ENCODE results near the gene KCNJ5.
A peak's percentile ranks its signal among the peaks of the same experiment; 100 is the strongest.

Gene KCNJ5

GRCh38 chr11:128871168-128871610 lies 20.0 kb upstream of the KCNJ5 start:
- DNase-seq (ENCODE audit: low spot score) = no peak

DNA sequence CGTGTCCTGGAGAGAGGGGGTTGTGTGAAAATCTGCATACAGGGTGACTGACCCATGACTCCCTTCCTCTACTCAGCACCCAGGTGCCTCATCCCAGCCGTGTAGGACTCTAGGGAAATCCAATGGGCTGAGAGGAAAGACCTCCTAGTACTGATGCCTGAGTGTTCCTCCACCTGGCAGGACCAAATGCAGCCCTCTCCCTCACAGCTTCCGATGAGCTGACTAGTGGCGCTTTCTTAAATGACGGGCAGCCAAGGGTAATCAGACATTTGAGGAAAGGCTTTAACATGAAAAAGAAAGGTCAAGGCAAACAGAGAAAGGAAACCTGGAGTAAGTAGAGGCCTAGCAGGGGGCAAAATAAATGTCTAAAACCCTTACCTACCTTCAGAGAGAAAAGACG lies 19.1 kb upstream of the KCNJ5 start:
- no peak for DNase-seq (ENCODE audit: low spot score)

DNA sequence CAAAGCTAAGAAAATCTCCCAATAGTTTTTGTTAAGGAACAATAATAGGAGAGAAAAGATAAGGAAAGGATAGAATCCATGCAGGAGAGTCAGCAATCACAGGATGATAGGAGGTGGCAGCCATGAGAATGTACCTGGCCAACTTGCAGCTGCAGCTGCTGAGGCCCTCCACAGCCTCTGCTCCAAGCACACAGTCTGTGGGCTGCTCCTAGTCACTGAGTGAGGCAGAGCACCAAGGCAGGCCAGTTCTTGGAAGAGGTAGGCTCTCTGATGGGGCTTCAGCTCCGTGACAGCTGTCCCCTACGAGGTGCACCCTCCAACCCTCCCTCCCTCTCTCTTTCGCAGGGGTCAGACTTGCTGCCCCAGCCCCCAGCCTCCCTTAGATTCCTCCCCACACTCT lies 18.6 kb upstream of the KCNJ5 start:
- DNase-seq (ENCODE audit: low spot score) = no peak

GRCh38 chr11:128874427-128874826 lies 16.7 kb upstream of the KCNJ5 start:
- DNase-seq (ENCODE audit: low spot score) = peak; percentile 66

DNA sequence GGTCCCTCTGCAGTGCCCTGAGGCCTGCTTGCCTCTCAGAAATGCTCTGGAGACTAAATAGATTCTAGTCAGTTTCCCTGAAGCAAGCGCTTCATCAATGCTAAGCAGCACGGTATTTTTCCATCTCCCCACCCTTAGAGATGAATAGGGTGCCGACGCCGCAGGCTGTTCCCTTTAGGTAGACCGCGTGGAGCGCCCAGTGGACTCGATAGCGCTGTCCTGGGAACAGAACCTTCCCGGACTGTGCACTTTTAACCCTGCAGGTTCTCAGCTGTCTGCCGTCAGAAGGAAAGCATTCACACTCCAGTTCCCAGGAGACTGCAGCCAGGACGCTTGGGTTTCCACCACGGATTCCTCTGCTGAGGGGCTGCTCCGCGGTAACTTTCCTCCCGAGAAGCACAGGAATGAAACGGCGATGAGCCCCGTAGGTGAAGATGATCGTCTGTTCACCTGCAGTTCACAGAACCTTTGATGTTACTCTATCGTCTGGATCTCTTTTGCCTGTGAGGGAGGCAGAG lies 15.0 kb upstream of the KCNJ5 start:
- DNase-seq (ENCODE audit: low spot score) = no peak

DNA sequence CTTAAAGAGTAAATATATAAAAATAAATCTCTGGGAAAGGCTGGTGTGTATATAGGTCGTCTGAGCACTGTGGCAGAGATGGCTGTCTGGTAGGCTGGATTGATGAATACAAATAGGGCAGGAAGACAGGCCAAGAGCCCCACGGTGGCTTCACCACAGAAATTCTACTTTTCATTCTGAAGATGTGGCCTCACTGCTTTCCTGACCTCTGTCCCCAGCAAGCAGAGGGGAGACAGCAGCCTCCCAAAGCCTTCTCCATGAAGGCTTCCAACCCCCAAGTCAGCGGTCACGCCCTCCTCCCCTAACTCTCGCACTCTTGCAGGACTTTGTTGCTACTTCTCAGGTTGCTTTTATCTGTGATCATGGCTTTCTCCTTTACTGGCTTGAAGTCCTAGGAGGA lies 13.4 kb upstream of the KCNJ5 start:
- no peak for DNase-seq (ENCODE audit: low spot score)

GRCh38 chr11:128878455-128878854 lies 12.7 kb upstream of the KCNJ5 start:
- DNase-seq (ENCODE audit: low spot score) = no peak

DNA sequence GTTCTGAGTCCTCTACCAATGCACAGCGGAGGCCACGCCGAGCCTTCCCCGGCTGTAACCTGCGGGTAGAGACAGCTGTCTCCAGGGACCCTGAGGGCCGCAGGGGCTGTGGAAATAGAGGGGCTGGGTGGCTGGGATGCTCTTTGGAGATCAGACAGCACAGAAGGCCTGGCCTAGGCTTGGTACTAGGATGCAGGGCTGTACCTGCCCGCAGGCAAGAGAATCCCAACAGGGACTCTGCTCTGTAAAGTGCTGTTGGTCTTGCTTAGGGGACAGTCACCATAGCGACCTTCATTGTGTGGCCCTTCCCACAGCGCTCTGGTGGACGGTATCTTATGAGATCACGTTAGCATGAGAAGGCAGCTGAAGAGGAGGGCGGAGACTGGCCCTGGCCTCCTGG lies 11.3 kb upstream of the KCNJ5 start:
- no peak for DNase-seq (ENCODE audit: low spot score)

- DNase-seq (ENCODE audit: low spot score) = no peak
Observed at GRCh38 chr11:128881221-128881620, 9.9 kb upstream of the KCNJ5 start.

DNA sequence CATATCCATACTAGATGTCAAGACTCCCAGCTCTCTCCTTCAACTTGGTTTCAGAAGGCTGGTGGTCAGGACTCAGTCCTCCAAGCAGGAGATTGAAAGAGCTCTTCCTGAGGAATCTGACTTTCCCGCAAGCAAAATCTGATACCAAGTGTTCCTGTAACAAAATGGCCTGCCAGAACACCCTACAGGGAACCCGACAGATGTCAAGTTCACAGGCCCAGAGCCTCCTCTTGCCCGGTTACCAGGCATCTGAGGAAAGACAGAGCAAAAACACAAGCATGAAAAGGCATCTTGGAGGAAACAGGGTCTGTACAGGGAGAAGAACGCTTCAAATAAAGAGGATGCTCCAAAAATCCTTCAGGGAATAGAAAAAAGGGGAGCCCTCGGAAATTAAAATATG lies 8.7 kb upstream of the KCNJ5 start:
- DNase-seq (ENCODE audit: low spot score) = no peak

DNA sequence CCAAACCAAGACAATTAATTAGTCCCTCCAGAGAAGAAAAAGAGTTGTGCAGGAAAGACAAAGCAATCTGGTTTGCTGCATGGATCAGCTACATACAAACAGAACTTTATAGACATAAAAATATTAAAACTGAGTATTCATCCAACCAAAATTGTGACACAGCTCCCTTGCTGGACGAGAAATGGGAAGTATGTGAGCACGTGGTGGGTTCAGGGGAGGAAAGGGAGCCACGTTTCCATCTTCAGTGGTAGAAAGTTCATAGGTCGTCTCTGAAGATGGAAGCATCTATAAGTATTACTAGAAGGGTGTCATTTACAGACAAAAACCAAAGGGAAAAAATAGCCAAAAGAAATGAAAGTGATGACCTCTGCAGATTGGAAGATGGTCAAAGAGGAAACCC lies 7.1 kb upstream of the KCNJ5 start:
- no peak for DNase-seq (ENCODE audit: low spot score)

DNA sequence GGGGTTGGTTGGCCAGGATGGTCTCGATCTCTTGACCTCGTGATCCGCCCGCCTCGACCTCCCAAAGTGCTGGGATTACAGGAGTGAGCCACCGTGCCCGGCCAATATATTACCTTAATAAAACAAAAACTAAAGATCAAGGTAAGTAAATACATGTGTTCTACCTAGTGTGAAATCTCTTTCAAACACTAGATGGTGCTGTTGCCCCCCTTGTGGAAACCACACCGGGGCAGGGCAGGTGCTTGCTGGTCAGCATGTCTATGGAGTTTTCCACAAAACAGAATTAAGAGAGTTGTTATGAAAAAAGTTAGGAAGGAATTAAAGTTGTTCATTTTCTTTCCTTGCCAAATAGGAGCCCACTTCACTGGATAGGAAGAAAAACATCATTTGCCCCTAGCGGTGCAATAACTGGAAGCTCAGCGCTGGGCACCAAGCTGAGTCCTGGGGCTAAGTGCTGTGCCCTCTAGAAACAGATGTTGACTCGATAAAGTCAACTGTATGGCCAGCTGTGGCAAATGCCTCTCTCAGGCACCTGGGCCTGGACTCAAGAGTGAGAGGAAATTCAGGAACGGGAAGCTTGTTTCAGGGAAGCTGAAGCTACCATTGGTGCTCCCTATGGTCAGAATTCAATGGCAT lies 6.3 kb upstream of the KCNJ5 start:
- peak; percentile 78 for DNase-seq (ENCODE audit: low spot score)

GRCh38 chr11:128886406-128887124 lies 4.6 kb upstream of the KCNJ5 start:
- no peak for DNase-seq (ENCODE audit: low spot score)

DNA sequence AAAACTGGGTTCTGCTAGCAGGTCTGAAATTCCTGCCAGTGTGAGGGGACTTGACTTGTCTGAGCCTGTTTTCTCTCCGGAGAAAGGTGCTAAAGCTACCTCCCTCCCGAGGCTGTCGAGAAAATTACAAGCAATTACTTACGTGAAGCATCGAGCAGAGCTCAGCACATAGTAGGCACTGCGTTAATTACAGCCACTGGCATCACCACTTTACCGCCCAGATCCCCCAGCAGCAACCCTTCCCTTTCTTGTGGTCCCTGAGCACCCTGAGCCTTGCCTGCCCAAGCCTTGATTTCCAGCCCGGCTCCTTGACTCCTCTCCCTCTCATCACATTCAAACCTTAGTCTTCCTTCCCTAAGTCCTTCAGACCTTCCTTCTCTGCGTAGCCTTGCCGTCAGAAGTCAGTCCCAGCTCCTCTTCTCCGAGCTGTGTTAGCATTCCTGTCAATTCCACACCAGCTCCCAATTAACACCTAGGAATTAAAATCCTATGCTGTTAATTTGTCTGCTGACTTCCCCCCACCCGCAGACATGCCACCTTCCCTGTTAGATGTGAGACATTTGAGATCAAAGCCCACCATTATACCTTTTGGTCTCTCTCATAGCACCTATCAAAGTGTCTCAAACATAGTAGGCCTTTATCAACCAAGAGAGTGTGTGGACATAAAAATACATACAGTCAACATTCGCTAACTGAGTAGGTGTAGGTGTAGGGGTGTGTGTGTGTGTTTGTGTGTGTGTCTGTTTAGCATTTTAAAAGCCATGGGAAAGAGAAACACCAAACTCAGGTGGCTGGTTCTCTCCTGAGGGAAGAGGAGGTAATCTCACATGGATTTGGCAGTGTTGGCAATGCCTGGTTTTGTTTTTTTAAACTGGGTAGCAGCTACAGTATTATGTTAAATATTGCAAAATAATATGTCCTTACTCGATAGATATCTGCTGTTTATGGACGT lies 2.8 kb upstream of the KCNJ5 start:
- no peak for DNase-seq (ENCODE audit: low spot score)

GRCh38 chr11:128889657-128890213 lies 1.4 kb upstream of the KCNJ5 start:
- no peak for DNase-seq (ENCODE audit: low spot score)

DNA sequence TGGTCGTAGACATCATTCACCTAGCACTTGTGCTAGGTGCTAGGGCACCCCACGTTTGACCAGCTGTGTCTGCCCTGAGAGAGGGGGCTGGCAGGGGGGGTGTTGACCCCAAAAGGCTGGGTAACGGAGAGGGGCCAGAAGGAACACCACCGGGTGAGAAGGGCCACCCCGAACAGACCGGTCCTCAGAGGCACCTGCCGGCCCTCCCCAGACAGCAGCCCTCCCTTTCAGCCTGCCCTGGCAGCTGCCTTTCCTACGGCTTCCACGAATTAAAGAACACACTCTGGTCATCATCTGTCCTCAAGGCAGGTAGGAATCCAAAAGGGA lies 977 bp upstream of the KCNJ5 start:
- no peak for DNase-seq (ENCODE audit: low spot score)

- DNase-seq (ENCODE audit: low spot score) = no peak
Observed at GRCh38 chr11:128891913-128892398, 800 bp downstream of the KCNJ5 start.

DNA sequence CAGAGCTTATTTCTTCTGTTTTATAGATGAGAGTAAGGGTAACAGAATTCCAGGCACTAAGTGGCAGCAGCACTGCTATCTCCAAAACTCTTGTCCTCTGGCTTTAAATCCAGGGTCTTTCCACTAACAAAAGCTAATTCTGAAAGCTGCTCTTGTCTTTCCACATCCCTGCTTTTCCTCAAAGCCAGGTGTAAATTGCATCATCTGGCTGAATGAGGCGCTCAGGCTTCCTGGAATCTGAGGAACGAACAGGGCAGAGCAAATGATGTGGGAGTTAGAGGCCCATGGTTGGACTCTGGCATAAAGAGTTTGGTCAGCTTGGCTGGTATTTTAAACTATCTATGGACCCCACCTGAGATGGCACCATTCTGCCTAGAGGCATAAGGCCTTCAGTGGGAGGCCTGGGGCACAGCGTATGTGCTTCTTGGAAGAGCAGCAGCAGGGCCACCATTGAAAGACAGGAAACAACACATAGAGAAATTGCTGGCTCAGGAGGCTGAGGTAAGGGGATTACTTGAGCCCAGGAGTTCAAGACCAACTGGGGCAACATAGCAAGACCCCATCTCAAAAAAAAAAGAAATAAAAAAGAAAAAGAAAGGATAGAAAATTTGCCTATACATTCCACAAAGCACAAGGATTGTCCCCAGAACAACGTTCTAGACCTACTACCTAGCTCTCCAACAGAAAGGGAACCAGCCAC lies 1.9 kb downstream of the KCNJ5 start:
- no peak for DNase-seq (ENCODE audit: low spot score)

- no peak for DNase-seq (ENCODE audit: low spot score)
Observed at GRCh38 chr11:128893578-128894285, 2.6 kb downstream of the KCNJ5 start.

DNA sequence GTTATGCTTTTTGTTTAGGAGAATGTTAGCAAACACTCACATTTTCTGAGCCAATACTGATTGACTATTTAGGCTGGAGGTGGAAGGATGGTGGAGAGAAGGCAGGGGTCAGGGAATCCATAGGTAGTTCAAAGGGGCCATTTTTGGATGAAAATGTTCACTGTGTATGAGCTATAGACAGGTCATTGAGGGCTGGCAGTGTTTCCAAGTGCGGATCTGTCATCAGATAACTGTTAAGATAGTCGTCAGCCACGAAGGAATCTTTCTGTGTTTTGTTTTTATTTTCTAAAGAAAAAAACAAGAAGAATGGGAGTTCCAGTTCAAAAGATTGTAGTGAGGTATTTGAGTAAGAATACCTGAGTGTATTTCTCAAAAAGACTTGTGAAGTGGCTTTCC lies 3.1 kb downstream of the KCNJ5 start:
- no peak for DNase-seq (ENCODE audit: low spot score)

DNA sequence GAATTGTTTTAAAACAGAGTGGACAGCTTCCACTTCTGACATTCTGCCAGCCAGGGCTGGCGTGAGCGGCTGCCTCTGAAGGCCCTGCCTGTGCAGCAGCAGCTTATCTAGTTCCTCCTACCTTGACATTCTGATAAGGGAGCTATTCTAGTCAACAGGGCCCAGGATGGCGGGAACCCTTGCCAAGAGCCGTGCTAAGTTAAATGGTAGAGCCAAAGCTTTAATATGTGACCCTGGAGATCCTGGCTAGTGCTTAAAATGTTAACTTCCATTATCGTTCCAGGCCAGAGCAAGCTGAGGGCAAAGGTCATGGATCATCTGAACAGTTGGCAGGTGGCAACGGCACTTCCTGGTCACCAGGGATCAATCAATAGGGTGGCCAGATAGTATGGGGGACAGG lies 3.5 kb downstream of the KCNJ5 start:
- DNase-seq (ENCODE audit: low spot score) = no peak
